Measurements from ENCODE around the gene CACNA1C.

CACNA1C gene

GRCh38 chr12:2559931-2560330, 507.1 kb downstream of the CACNA1C start:
- TF ChIP-seq CTCF (conservative IDR thresholded peaks at IDR 0.05) = no peak
- no peak for TF ChIP-seq ZFX (IDR thresholded peaks at IDR 0.05)
- no peak overlapping the region for H3K27ac ChIP-seq

GRCh38 chr12:2560356-2560755, 507.6 kb downstream of the CACNA1C start:
- H3K27ac ChIP-seq = no peak overlapping the region
- no peak for TF ChIP-seq CTCF (conservative IDR thresholded peaks at IDR 0.05)
- TF ChIP-seq ZFX (IDR thresholded peaks at IDR 0.05) = no peak

GRCh38 chr12:2561367-2561766, 508.6 kb downstream of the CACNA1C start:
- no peak for TF ChIP-seq CTCF (conservative IDR thresholded peaks at IDR 0.05)
- no peak for TF ChIP-seq ZFX (IDR thresholded peaks at IDR 0.05)
- H3K27ac ChIP-seq = no peak overlapping the region

GRCh38 chr12:2562400-2562799, 509.6 kb downstream of the CACNA1C start:
- no peak for TF ChIP-seq ZFX (IDR thresholded peaks at IDR 0.05)
- no peak for TF ChIP-seq CTCF (conservative IDR thresholded peaks at IDR 0.05)
- H3K27ac ChIP-seq = no peak overlapping the region

- no peak overlapping the region for H3K27ac ChIP-seq
- TF ChIP-seq CTCF (conservative IDR thresholded peaks at IDR 0.05) (no peak), ZFX (IDR thresholded peaks at IDR 0.05) (no peak)
These were observed 510.9 kb downstream of the CACNA1C start for GRCh38 chr12:2563709-2564108.

GRCh38 chr12:2566161-2566560, 513.4 kb downstream of the CACNA1C start:
- TF ChIP-seq CTCF (conservative IDR thresholded peaks at IDR 0.05) = no peak
- no peak for TF ChIP-seq ZFX (IDR thresholded peaks at IDR 0.05)
- no peak overlapping the region for H3K27ac ChIP-seq

GRCh38 chr12:2567711-2568110, 514.9 kb downstream of the CACNA1C start:
- no peak overlapping the region for H3K27ac ChIP-seq
- no peak for TF ChIP-seq CTCF (conservative IDR thresholded peaks at IDR 0.05)
- no peak for TF ChIP-seq ZFX (IDR thresholded peaks at IDR 0.05)

Measured in C4-2B (cell line).